Astrocyte (in vitro differentiated cells and primary cell): ENCODE measurements around the gene BCR. TPM values are rescaled to one million over a fixed set of nuclear protein-coding genes. Genes with fewer than 3 reads are reported as not detected.

Experiments used
- DNase-seq: peaks from one replicate; pipeline ENCODE4 v3.0.0-alpha.2; 2010; ENCODE audit warnings: low read depth
- FAIRE-seq: peaks from 2 replicates; lab custom pipeline; 2011; peaks lifted over from hg19 to GRCh38; lab: Jason Lieb, UNC
- H2AFZ ChIP-seq: 2 replicates; pipeline ENCODE4 v1.6.0; 2012; ENCODE audit warnings: low read depth, low read length, inconsistent platforms
- H3K27ac ChIP-seq: 2 replicates; pipeline ENCODE4 v1.5.1; 2011; ENCODE audit warnings: low read depth, low read length, inconsistent platforms
- H3K27me3 ChIP-seq: 2 replicates; pipeline ENCODE4 v1.6.0; 2011; ENCODE audit warnings: low read length, inconsistent platforms; ENCODE audit not compliant: insufficient read depth
- H3K36me3 ChIP-seq: 2 replicates; pipeline ENCODE4 v1.5.1; 2011; ENCODE audit warnings: low read length, inconsistent platforms; ENCODE audit not compliant: insufficient read depth
- H3K4me1 ChIP-seq: 2 replicates; pipeline ENCODE4 v1.5.1; 2011; ENCODE audit warnings: low read length, inconsistent platforms; ENCODE audit not compliant: insufficient read depth
- H3K4me2 ChIP-seq: 2 replicates; pipeline ENCODE4 v1.6.0; 2012; ENCODE audit warnings: low read length, inconsistent platforms
- H3K4me3 ChIP-seq: 2 replicates; pipeline ENCODE4 v1.5.1; 2011; ENCODE audit warnings: low read depth, mild to moderate bottlenecking, low read length, inconsistent platforms; ENCODE audit not compliant: insufficient read depth
- H3K79me2 ChIP-seq: 2 replicates; pipeline ENCODE4 v1.6.0; 2012; ENCODE audit warnings: mild to moderate bottlenecking, low read length, inconsistent platforms; ENCODE audit not compliant: insufficient read depth
- H3K9ac ChIP-seq: 2 replicates; pipeline ENCODE4 v1.6.0; 2012; ENCODE audit warnings: mild to moderate bottlenecking, low read length, inconsistent platforms
- H3K9me3 ChIP-seq: 2 replicates; pipeline ENCODE4 v1.5.1; 2012; ENCODE audit warnings: low read depth, mild to moderate bottlenecking, low read length, inconsistent platforms; ENCODE audit not compliant: insufficient read depth
- H4K20me1 ChIP-seq: 2 replicates; pipeline ENCODE4 v1.6.0; 2012; ENCODE audit warnings: low read length, inconsistent platforms; ENCODE audit not compliant: insufficient read depth
- H3K27ac Mint-ChIP-seq: one replicate; pipeline ENCODE4 v1.8.0; 2021; ENCODE audit warnings: mild to moderate bottlenecking, mixed read lengths; ENCODE audit not compliant: unreplicated experiment
- H3K27me3 Mint-ChIP-seq: one replicate; pipeline ENCODE4 v1.8.0; 2021; ENCODE audit warnings: low read depth, mixed read lengths; ENCODE audit not compliant: unreplicated experiment
- H3K36me3 Mint-ChIP-seq: one replicate; pipeline ENCODE4 v1.8.0; 2021; ENCODE audit warnings: low read depth, mixed read lengths; ENCODE audit not compliant: unreplicated experiment
- H3K4me1 Mint-ChIP-seq: one replicate; pipeline ENCODE4 v1.8.0; 2021; ENCODE audit warnings: low read depth, mixed read lengths; ENCODE audit not compliant: unreplicated experiment
- H3K4me3 Mint-ChIP-seq: one replicate; pipeline ENCODE4 v1.8.0; 2021; ENCODE audit warnings: mild to moderate bottlenecking, moderate library complexity, mixed read lengths; ENCODE audit not compliant: unreplicated experiment
- H3K9me3 Mint-ChIP-seq: one replicate; pipeline ENCODE4 v1.8.0; 2021; ENCODE audit warnings: mild to moderate bottlenecking, mixed read lengths; ENCODE audit not compliant: unreplicated experiment
- CTCF ChIP-seq: IDR thresholded peaks from 2 replicates; pipeline ENCODE4 v1.5.1; 2011; ENCODE audit warnings: low read depth, mild to moderate bottlenecking, inconsistent platforms, low read length, moderate library complexity; ENCODE audit not compliant: insufficient read depth
- EZH2 ChIP-seq: IDR thresholded peaks from 2 replicates; pipeline ENCODE4 v1.6.1; 2012; ENCODE audit warnings: mild to moderate bottlenecking, low read length, inconsistent platforms; ENCODE audit not compliant: insufficient read depth
- total RNA-seq: library from RNA; stranded (reverse); gene quantifications from 2 replicates; pipeline ENCODE4 v1.2.1, GENCODE V29; 2021

Gene BCR
- total RNA-seq, 1 donor from 2014 or later, result 48.9 TPM

DNA sequence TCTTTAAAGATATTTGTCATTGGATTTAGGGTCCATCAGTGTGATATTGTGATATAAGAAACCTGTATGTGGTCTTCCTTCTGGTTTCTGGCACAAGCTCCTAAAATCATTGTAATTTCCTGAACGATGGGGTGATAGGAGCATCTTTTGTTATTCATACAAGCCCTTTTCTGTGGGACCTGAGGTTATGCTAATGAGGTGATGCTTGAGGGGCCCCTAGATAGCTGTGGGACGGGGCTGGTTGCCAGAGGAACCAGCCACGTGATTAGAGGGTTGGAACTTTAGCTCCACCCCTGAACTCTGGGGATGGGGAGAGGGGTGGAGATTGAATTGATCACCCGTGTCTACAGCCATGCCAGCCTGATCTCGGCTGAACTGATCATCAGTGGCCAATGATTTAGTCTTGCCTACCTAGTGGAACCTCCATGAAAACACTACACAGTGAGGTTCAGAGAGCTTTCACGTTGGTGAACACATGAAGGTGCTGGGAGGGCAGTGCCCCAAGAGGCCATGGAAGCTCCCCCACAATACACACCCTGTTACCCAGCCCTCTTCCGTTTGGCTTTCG is 62.8 kb downstream of the BCR start:
- peaks cover 67% of the 10 kb centered on the region for H3K79me2 ChIP-seq
- H3K27me3 ChIP-seq, result no peaks in the 10 kb centered on the region
- peaks cover 95% of the 10 kb centered on the region for H4K20me1 ChIP-seq
- H2AFZ ChIP-seq, result no peak overlapping the region
- peaks cover 41% of the 10 kb centered on the region for H3K4me1 ChIP-seq
- peak overlapping the region; percentile 75 for H3K27ac Mint-ChIP-seq
- TF ChIP-seq CTCF (no peak), EZH2 (no peak)
- no peak overlapping the region for H3K4me3 ChIP-seq
- peaks cover 3% of the 10 kb centered on the region for H3K9me3 ChIP-seq
- no peaks in the 10 kb centered on the region for H3K36me3 ChIP-seq
- FAIRE-seq, result no peak
- H3K27ac ChIP-seq, result no peak overlapping the region
- peak overlapping the region; percentile 18 for H3K4me3 Mint-ChIP-seq
- no peaks in the 10 kb centered on the region for H3K27me3 Mint-ChIP-seq
- DNase-seq, result no peak
- peaks cover 5% of the 10 kb centered on the region for H3K36me3 Mint-ChIP-seq
- H3K4me1 Mint-ChIP-seq, result peaks cover 34% of the 10 kb centered on the region
- H3K9ac ChIP-seq, result peak overlapping the region; percentile 3
- peak overlapping the region; percentile 48 for H3K4me2 ChIP-seq
- H3K9me3 Mint-ChIP-seq, result peaks cover 3% of the 10 kb centered on the region

GRCh38 chr22:23243859-23244689 is 63.8 kb downstream of the BCR start:
- Histone ChIP-seq H4K20me1 (peaks cover 94% of the 10 kb centered on the region), H3K79me2 (peaks cover 65% of the 10 kb centered on the region), H3K9me3 (peaks cover 3% of the 10 kb centered on the region), H3K9ac (no peak overlapping the region), H3K4me1 (peaks cover 41% of the 10 kb centered on the region), H2AFZ (no peak overlapping the region), H3K36me3 (no peaks in the 10 kb centered on the region), H3K4me2 (peak overlapping the region; percentile 69), H3K27ac (peak overlapping the region; percentile 47), H3K27me3 (no peaks in the 10 kb centered on the region), H3K4me3 (no peak overlapping the region)
- peaks cover 3% of the 10 kb centered on the region for H3K9me3 Mint-ChIP-seq
- peaks cover 5% of the 10 kb centered on the region for H3K36me3 Mint-ChIP-seq
- no peaks in the 10 kb centered on the region for H3K27me3 Mint-ChIP-seq
- peaks cover 37% of the 10 kb centered on the region for H3K4me1 Mint-ChIP-seq
- FAIRE-seq, result no peak
- H3K27ac Mint-ChIP-seq, result peak overlapping the region; percentile 75
- TF ChIP-seq EZH2, result no peak
- no peak for TF ChIP-seq CTCF
- H3K4me3 Mint-ChIP-seq, result peak overlapping the region; percentile 54
- DNase-seq, result no peak
